Thyroid gland (tissue), 4 donors: Measurements from ENCODE around the gene SLC25A26. TPM values are rescaled to one million over a fixed set of nuclear protein-coding genes. Genes with fewer than 3 reads are reported as not detected.

Source experiments
- DNase-seq, 2 donors: peaks; one replicate each; pipeline ENCODE4 v3.0.0-alpha.2; 2019
- H3K27ac ChIP-seq, 3 donors: fragments of 200-600 bp; sonication (generic); 1 replicate in 2 of 3; 2 replicates in 1 of 3; pipeline ENCODE4 v1.5.1; 2016 to 2019; ENCODE audit warnings: mild to moderate bottlenecking in 1 of 3, moderate library complexity in 1 of 3
- H3K27me3 ChIP-seq: fragments of 200-600 bp; sonication (generic); one replicate; pipeline ENCODE4 v1.5.1; 2019
- H3K36me3 ChIP-seq, 2 donors: fragments of 200-600 bp; sonication (generic); one replicate each; pipeline ENCODE4 v1.5.1; 2016 to 2019
- H3K4me1 ChIP-seq, 2 donors: fragments of 200-600 bp; sonication (generic); one replicate each; pipeline ENCODE4 v1.5.1; 2017 to 2019
- H3K4me3 ChIP-seq, 3 donors: fragments of 200-600 bp; sonication (generic); replicated peaks in 1 of 3; 1 replicate in 2 of 3; 2 replicates in 1 of 3; pipeline ENCODE4 v1.5.1; 2016; ENCODE audit warnings: mild to moderate bottlenecking in 1 of 3
- H3K9me3 ChIP-seq: fragments of 200-600 bp; sonication (generic); one replicate; pipeline ENCODE4 v1.5.1; 2017
- POLR2A ChIP-seq, 2 donors: fragments of 450-650 bp; IDR thresholded peaks; one replicate each; pipeline ENCODE4 v1.6.1; 2017; ENCODE audit warnings: antibody characterized with exemption in 2 of 2, mild to moderate bottlenecking in 2 of 2, moderate library complexity in 1 of 2
- WGBS, 2 donors: methylation state at CpG; one replicate each; pipeline ENCODE4 v1.1.5; 2017; 5-methylcytosine and 5-hydroxymethylcytosine counted together
- intact Hi-C: fragments of 100-400 bp; cut with DNase I; formaldehyde crosslinking; loops from one replicate; pipeline ENCODE4 v1.15.1; 2023
- total RNA-seq, 4 donors: library from RNA; depleted of rRNA; stranded (reverse); fragments of >200 nt; gene quantifications; one replicate each; pipeline ENCODE4 v1.2.3, GENCODE V29; 2016
- TF ChIP-seq, protein P1 (sequence below), 6 experiments: fragments of 200-600 bp in 3 of 6; fragments of 450-650 bp in 3 of 6; sonication (generic) in 3 of 6; IDR thresholded peaks; one replicate each; pipeline ENCODE4 v1.5.1; 2016 to 2019; ENCODE audit warnings: antibody characterized with exemption in 6 of 6, mild to moderate bottlenecking in 2 of 6, inconsistent platforms in 1 of 6, moderate library complexity in 1 of 6

The SLC25A26 gene, protein sequence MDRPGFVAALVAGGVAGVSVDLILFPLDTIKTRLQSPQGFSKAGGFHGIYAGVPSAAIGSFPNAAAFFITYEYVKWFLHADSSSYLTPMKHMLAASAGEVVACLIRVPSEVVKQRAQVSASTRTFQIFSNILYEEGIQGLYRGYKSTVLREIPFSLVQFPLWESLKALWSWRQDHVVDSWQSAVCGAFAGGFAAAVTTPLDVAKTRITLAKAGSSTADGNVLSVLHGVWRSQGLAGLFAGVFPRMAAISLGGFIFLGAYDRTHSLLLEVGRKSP
- 10 to 100 TPM; 30.9 to 34.7 (median 32.4) TPM for total RNA-seq

DNA sequence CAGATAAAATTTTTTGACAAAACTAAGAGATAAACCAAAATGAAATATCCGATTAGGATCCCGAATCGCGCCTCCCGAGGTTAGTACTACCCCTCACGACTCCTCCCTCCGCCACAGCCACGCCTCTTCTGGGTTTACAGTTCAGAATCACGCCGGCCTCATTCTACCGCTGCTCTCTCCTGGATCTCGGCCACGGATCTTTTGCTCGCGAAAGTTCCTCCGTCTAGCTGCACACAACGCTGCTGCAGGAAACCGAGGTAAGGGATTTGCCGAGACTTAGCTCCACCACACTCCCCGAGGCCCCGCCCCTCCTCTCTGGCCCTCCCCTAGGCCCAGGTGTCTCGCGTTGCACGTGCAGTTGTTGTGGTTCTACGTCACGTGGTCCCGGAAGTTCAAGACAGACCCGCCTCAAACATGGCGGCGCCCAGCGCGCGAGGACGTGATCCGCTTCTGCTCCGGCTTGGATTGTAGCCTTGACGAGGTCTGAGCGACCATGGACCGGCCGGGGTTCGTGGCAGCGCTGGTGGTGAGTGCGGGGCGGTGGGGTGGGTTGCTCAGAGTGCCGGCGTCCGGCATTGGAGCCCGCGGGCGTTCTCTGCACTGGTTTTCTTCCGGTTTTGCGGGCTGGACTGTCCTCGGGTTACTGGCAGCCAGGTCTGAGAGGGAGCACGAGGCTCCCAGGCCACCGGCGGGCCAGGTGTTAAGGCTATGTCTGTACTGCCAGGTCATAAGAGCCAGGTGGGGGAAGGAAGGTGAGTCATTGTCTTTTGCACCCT is at the start of gene SLC25A26:
Gene SLC25A26, plus strand, starts transcription at position 400 of the 776 bp plus-strand sequence. Its CDS starts 94 bp downstream, at position 494.
- peak; percentile 98 to 99 for DNase-seq
- TF ChIP-seq, protein P1, sequence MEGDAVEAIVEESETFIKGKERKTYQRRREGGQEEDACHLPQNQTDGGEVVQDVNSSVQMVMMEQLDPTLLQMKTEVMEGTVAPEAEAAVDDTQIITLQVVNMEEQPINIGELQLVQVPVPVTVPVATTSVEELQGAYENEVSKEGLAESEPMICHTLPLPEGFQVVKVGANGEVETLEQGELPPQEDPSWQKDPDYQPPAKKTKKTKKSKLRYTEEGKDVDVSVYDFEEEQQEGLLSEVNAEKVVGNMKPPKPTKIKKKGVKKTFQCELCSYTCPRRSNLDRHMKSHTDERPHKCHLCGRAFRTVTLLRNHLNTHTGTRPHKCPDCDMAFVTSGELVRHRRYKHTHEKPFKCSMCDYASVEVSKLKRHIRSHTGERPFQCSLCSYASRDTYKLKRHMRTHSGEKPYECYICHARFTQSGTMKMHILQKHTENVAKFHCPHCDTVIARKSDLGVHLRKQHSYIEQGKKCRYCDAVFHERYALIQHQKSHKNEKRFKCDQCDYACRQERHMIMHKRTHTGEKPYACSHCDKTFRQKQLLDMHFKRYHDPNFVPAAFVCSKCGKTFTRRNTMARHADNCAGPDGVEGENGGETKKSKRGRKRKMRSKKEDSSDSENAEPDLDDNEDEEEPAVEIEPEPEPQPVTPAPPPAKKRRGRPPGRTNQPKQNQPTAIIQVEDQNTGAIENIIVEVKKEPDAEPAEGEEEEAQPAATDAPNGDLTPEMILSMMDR (IDR thresholded peaks at IDR 0.05) = no peak
- TF ChIP-seq POLR2A (IDR thresholded peaks at IDR 0.05) = peak in 1 of 2 donors; percentile 72
- 0% methylated on average over 36 to 39 of the region's 56 CpGs for WGBS, 2 donors
- peak within 1 kb of the TSS; percentile 8 to 36 (median 11) for H3K27ac ChIP-seq
- intact Hi-C loops = no loop called here
- no peaks in the 10 kb centered on the region for H3K27me3 ChIP-seq
- H3K9me3 ChIP-seq = no peaks in the 10 kb centered on the region
- H3K4me1 ChIP-seq = peaks cover 4 to 9% of the 10 kb centered on the region in 2 donors
- H3K4me3 ChIP-seq = peak within 1 kb of the TSS; percentile 47 to 78 (median 72)
- no peaks in the 10 kb centered on the region for H3K36me3 ChIP-seq

DNA sequence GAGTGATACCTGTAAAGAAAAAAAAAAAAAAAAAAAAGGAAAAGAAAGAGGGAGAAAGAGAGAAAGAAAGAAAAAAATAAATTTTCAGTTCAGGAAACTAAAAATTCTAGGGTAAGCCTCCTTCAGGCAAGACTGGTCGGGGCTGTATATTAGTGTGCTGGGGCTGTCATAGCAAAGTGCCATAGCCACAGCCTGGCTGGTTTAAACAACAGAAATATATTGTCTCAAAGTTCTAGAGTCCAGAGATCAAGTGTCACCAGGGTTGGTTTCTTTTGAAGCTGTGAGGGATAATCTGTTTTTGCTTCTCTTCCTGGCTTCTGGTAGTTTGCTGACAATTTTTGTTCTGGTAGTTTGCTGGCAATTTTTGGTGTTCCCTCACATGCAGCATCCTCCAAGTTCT is 48.4 kb upstream of the SLC25A26 start:
- intact Hi-C loops = no loop called here
- Histone ChIP-seq H3K36me3 (no peaks in the 10 kb centered on the region), H3K4me1 (no peaks in the 10 kb centered on the region), H3K9me3 (no peaks in the 10 kb centered on the region), H3K27ac (no peak overlapping the region), H3K4me3 (no peak overlapping the region), H3K27me3 (no peaks in the 10 kb centered on the region)
- TF ChIP-seq, protein P1 (IDR thresholded peaks at IDR 0.05) = no peak
- TF ChIP-seq POLR2A (IDR thresholded peaks at IDR 0.05) = no peak
- no peak for DNase-seq
- WGBS, 2 donors = 91% methylated on average over 1 of the region's 1 CpG

DNA sequence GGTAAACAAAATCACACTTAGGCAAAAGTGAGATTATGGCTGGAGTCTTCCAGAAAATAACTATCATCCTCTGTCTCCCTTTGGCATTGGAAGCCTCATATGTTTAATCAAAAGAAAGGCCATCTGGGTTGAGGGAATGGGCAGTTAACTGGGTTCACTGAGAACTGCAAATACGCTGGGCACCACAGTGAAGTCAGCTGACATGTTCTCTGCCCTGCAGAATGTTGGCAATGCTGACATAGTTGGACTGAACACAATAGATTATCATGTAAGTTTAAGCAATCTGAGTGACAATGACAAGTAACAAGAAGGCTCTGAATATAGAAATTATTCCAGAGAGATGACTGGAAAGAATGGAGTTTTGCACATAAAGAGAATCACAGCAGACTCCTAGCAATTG is 43.8 kb upstream of the SLC25A26 start:
- DNase-seq = no peak
- intact Hi-C loops = no loop called here
- Histone ChIP-seq H3K36me3 (no peaks in the 10 kb centered on the region), H3K9me3 (no peaks in the 10 kb centered on the region), H3K27ac (no peak overlapping the region), H3K4me1 (no peaks in the 10 kb centered on the region), H3K27me3 (no peaks in the 10 kb centered on the region), H3K4me3 (no peak overlapping the region)
- 91 to 96% methylated on average over 1 of the region's 1 CpG for WGBS, 2 donors
- no peak for TF ChIP-seq POLR2A (IDR thresholded peaks at IDR 0.05)
- TF ChIP-seq, protein P1 (IDR thresholded peaks at IDR 0.05) = no peak

DNA sequence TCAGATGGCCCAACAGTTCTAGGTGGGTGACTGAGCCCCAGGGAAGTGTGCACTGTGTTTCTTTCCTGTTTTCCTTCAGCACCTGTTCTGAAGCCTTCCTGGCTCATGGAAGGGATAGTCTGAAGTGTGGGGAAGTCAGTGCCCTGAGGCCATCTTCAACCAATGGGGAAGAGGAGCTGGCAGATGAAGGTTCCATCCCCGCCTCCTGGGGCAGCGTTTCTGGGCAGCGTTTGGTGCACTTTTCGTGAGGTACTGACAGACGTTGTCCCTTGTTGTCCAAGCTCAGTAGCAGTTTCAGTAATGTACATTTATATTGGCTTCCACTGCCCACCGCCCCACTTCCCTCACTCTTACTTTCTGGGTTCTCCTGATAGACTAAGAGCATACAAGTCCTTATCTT is 42.6 kb upstream of the SLC25A26 start:
- intact Hi-C loops = no loop called here
- H3K36me3 ChIP-seq = no peaks in the 10 kb centered on the region
- no peaks in the 10 kb centered on the region for H3K27me3 ChIP-seq
- whole genome bisulfite sequencing, 2 donors = 82 to 89% methylated on average over 6 of the region's 6 CpGs
- H3K4me1 ChIP-seq = no peaks in the 10 kb centered on the region
- H3K27ac ChIP-seq = no peak overlapping the region
- DNase-seq = no peak
- H3K4me3 ChIP-seq = no peak overlapping the region
- no peaks in the 10 kb centered on the region for H3K9me3 ChIP-seq
- no peak for TF ChIP-seq POLR2A (IDR thresholded peaks at IDR 0.05)
- TF ChIP-seq, protein P1 (IDR thresholded peaks at IDR 0.05) = no peak

DNA sequence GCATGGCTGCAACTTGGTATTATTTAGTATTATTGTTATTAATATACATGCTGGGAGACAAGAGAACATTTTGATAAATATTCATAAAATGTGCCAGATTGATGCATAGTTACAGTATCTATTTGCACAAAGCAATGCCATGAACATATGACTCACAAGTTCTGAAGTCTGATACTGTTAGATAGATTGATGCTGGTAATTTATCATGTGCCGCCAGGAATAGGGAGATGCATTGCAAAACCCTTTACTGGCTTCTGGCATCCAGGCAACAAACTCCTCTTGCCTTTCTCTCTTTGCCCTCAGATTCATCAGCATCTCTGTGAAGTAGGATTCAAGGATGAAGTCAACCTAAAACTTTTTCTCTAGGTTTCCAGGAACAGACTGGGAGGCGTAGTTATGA is 41.0 kb upstream of the SLC25A26 start:
- TF ChIP-seq, protein P1 (IDR thresholded peaks at IDR 0.05) = no peak
- TF ChIP-seq POLR2A (IDR thresholded peaks at IDR 0.05) = no peak
- Histone ChIP-seq H3K36me3 (no peaks in the 10 kb centered on the region), H3K4me3 (no peak overlapping the region), H3K27ac (no peak overlapping the region), H3K4me1 (no peaks in the 10 kb centered on the region), H3K27me3 (no peaks in the 10 kb centered on the region), H3K9me3 (no peaks in the 10 kb centered on the region)
- no peak for DNase-seq
- WGBS, 2 donors = 84 to 93% methylated on average over 2 of the region's 2 CpGs
- intact Hi-C loops = no loop called here
